ENCODE measurements around the gene DLST. TPM values are rescaled to one million over a fixed set of nuclear protein-coding genes. Genes with fewer than 3 reads are reported as not detected.

The DLST gene
- total RNA-seq, 1 experiment from 2014 or later, result 112 TPM

GRCh38 chr14:74909911-74910310, 28.2 kb downstream of the DLST start (continued):
- no peak for TF ChIP-seq PREB (CRISPR knock-in tag; IDR thresholded peaks at IDR 0.05; ENCODE audit: borderline replicate concordance)
- TF ChIP-seq ZNF219 (CRISPR knock-in tag; IDR thresholded peaks at IDR 0.05; ENCODE audit: borderline replicate concordance), result no peak
- no peak for TF ChIP-seq CBFB (CRISPR knock-in tag; IDR thresholded peaks at IDR 0.05; ENCODE audit: low read depth)
- TF ChIP-seq ZNF416 (CRISPR knock-in tag; IDR thresholded peaks at IDR 0.05), result no peak
- TF ChIP-seq CREM (CRISPR knock-in tag; IDR thresholded peaks at IDR 0.05), result no peak
- TF ChIP-seq SOX15 (CRISPR knock-in tag; IDR thresholded peaks at IDR 0.05), result no peak
- TF ChIP-seq STAT6 (CRISPR knock-in tag; conservative IDR thresholded peaks at IDR 0.05; ENCODE audit: low read depth), result no peak

- ChIA-PET CTCF (interaction anchor here (1.0 to 2.4 kb wide), 3 partner anchors 34 to 154 kb away, joined by 5 to 6 read pairs (median 5); partner anchors contain the start of gene ACYP1), POLR2A (no interaction called here)
- DNase-seq (ENCODE audit: low spot score), result no peak
- Mint-ChIP-seq H3K27me3 (ENCODE audit: low read depth) (no peaks in the 10 kb centered on the region), H3K4me1 (no peaks in the 10 kb centered on the region), H3K9me3 (no peaks in the 10 kb centered on the region), H3K36me3 (no peaks in the 10 kb centered on the region), H3K27ac (no peak overlapping the region), H3K4me3 (no peak overlapping the region)
- no peak for ATAC-seq
- no peak for TF ChIP-seq ZBTB21 (CRISPR knock-in tag; IDR thresholded peaks at IDR 0.05; ENCODE audit: borderline replicate concordance)
- TF ChIP-seq ZNF232 (CRISPR knock-in tag; IDR thresholded peaks at IDR 0.05), result no peak
- TF ChIP-seq AR (CRISPR knock-in tag; IDR thresholded peaks at IDR 0.05), result no peak
- TF ChIP-seq FOXP4 (CRISPR knock-in tag; IDR thresholded peaks at IDR 0.05), result no peak
- TF ChIP-seq ATF3 (CRISPR knock-in tag; conservative IDR thresholded peaks at IDR 0.05), result no peak
- no peak for TF ChIP-seq HMGA2 (CRISPR knock-in tag; IDR thresholded peaks at IDR 0.05)
- TF ChIP-seq E2F5 (CRISPR knock-in tag; IDR thresholded peaks at IDR 0.05), result no peak
- TF ChIP-seq USF2 (CRISPR knock-in tag; IDR thresholded peaks at IDR 0.05), result no peak
- TF ChIP-seq NFATC4 (CRISPR knock-in tag; IDR thresholded peaks at IDR 0.05), result no peak
- TF ChIP-seq AFF4 (CRISPR knock-in tag; IDR thresholded peaks at IDR 0.05; ENCODE audit: borderline replicate concordance), result no peak
- TF ChIP-seq ZBTB43 (CRISPR knock-in tag; IDR thresholded peaks at IDR 0.05), result no peak
Measured at GRCh38 chr14:74910556-74910955, 28.8 kb downstream of the DLST start.
